ENCODE results near the gene TSHZ2.

Gene TSHZ2

DNA sequence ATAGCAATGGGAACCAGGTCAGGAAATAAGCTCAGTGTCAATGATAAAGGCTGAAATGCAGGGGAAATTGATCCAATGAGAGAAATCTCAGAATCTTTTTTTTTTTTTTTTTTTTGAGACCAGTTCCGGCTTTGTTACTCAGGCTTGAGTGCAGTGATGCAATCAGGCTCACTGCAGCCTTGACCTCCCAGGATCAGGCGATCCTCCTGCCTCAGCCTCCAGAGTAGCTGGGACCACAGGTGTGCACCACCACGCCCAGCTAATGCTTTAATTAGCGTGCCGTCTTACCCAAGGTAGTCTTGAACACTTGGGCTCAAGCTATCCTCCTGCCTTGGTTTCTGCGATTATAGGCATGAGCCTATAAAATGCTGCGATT, 325.0 kb downstream of the TSHZ2 start:
- Histone ChIP-seq H3K36me3 (ENCODE audit: insufficient read depth, insufficient read length, low read length) (no peaks in the 10 kb centered on the region), H3K9me3 (ENCODE audit: insufficient read depth, low read length) (no peaks in the 10 kb centered on the region)

DNA sequence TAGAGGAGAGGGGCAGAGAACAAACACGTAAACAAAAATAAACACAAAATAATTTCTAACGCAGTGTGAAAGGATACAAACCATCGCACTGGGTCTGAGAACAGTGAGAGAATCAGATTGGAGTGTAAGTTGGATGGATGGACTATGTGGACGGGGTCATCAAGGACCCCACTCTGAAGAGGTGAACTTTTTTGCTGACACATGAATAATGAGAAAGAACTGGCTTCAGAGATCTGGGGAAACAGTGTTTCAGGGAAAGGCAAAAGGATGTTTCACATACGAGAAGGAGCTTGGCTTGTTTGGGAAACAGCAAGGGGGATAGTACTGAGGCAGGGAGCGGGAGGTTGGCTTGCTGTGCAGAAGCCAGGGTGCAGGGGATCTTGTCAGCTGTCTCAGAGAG, 326.1 kb downstream of the TSHZ2 start:
- H3K36me3 ChIP-seq (ENCODE audit: insufficient read depth, insufficient read length, low read length), result no peaks in the 10 kb centered on the region
- no peaks in the 10 kb centered on the region for H3K9me3 ChIP-seq (ENCODE audit: insufficient read depth, low read length)
- H3K4me3 ChIP-seq (ENCODE audit: insufficient read length, low read depth), result no peak overlapping the region
- no peaks in the 10 kb centered on the region for H3K4me1 ChIP-seq (ENCODE audit: insufficient read depth, insufficient read length)
- H3K27me3 ChIP-seq (ENCODE audit: insufficient read depth, insufficient read length), result no peaks in the 10 kb centered on the region
- TF ChIP-seq ZNF274 (IDR thresholded peaks at IDR 0.05; ENCODE audit: low read depth, low read length), result no peak
- TF ChIP-seq YY1 (IDR thresholded peaks at IDR 0.05; ENCODE audit: insufficient read depth, insufficient read length), result no peak
- no peak for TF ChIP-seq SUZ12 (IDR thresholded peaks at IDR 0.05; ENCODE audit: extremely low read depth, insufficient read depth, insufficient read length)
- no peak for DNase-seq (ENCODE audit: low read depth, low spot score)
- no peak overlapping the region for H3K9ac ChIP-seq (ENCODE audit: insufficient read length, low read depth)

More for the DNA sequence above, 325.0 kb downstream of the TSHZ2 start:
- DNase-seq (ENCODE audit: low read depth, low spot score), result no peak
- TF ChIP-seq YY1 (IDR thresholded peaks at IDR 0.05; ENCODE audit: insufficient read depth, insufficient read length), result no peak
- no peak for TF ChIP-seq SUZ12 (IDR thresholded peaks at IDR 0.05; ENCODE audit: extremely low read depth, insufficient read depth, insufficient read length)
- no peak for TF ChIP-seq ZNF274 (IDR thresholded peaks at IDR 0.05; ENCODE audit: low read depth, low read length)
- Histone ChIP-seq H3K4me1 (ENCODE audit: insufficient read depth, insufficient read length) (no peaks in the 10 kb centered on the region), H3K9ac (ENCODE audit: insufficient read length, low read depth) (no peak overlapping the region), H3K27me3 (ENCODE audit: insufficient read depth, insufficient read length) (no peaks in the 10 kb centered on the region), H3K4me3 (ENCODE audit: insufficient read length, low read depth) (no peak overlapping the region)

DNA sequence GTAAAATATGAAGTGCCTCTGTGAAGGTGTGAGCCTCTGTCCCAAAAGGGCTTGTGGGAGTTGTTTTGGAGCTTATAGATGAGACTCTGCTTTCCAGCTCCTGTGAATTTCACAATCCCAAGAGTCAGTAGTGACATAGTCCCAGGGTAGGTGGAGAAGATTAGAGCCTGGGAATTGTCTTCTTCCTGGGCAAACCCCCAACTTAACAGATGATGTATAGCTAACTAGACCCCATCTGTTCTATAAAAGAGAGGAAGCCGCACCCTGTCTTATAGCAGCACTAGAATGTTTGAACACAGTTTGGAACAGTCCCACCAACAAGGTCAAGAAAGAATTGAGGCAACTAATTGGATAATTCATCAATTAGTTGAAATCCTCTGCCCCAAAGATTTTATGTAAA, 326.8 kb downstream of the TSHZ2 start:
- no peaks in the 10 kb centered on the region for H3K27me3 ChIP-seq (ENCODE audit: insufficient read depth, insufficient read length)

DNA sequence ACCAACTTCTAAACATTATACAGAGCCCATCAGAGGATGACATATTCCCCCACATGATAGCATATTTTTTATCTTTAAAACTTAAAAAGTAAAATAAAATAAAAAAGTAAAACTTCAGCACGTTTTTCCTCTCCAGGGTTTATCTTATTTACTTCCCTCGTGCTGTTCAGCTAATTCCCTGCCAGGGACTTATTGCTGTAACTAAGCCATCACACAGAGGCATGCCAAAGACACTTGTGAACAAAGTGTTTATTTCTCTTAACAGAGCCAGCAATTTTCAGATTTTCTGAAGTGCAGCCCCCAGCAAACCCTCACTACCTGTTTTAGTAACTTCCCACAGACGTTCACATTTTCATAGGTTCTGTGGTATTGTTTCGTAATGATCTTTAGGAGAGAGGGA, 327.7 kb downstream of the TSHZ2 start:
- Histone ChIP-seq H3K4me3 (ENCODE audit: insufficient read length, low read depth) (no peak overlapping the region), H3K36me3 (ENCODE audit: insufficient read depth, insufficient read length, low read length) (no peaks in the 10 kb centered on the region), H3K27me3 (ENCODE audit: insufficient read depth, insufficient read length) (no peaks in the 10 kb centered on the region), H3K4me1 (ENCODE audit: insufficient read depth, insufficient read length) (no peaks in the 10 kb centered on the region), H3K9ac (ENCODE audit: insufficient read length, low read depth) (no peak overlapping the region), H3K9me3 (ENCODE audit: insufficient read depth, low read length) (no peaks in the 10 kb centered on the region)
- DNase-seq (ENCODE audit: low read depth, low spot score), result no peak
- TF ChIP-seq YY1 (IDR thresholded peaks at IDR 0.05; ENCODE audit: insufficient read depth, insufficient read length) (no peak), SUZ12 (IDR thresholded peaks at IDR 0.05; ENCODE audit: extremely low read depth, insufficient read depth, insufficient read length) (no peak), ZNF274 (IDR thresholded peaks at IDR 0.05; ENCODE audit: low read depth, low read length) (no peak)

More for the DNA sequence above, 326.8 kb downstream of the TSHZ2 start:
- TF ChIP-seq YY1 (IDR thresholded peaks at IDR 0.05; ENCODE audit: insufficient read depth, insufficient read length) (no peak), ZNF274 (IDR thresholded peaks at IDR 0.05; ENCODE audit: low read depth, low read length) (no peak), SUZ12 (IDR thresholded peaks at IDR 0.05; ENCODE audit: extremely low read depth, insufficient read depth, insufficient read length) (no peak)
- no peaks in the 10 kb centered on the region for H3K9me3 ChIP-seq (ENCODE audit: insufficient read depth, low read length)
- no peak overlapping the region for H3K4me3 ChIP-seq (ENCODE audit: insufficient read length, low read depth)
- no peaks in the 10 kb centered on the region for H3K36me3 ChIP-seq (ENCODE audit: insufficient read depth, insufficient read length, low read length)
- no peaks in the 10 kb centered on the region for H3K4me1 ChIP-seq (ENCODE audit: insufficient read depth, insufficient read length)
- DNase-seq (ENCODE audit: low read depth, low spot score), result no peak
- no peak overlapping the region for H3K9ac ChIP-seq (ENCODE audit: insufficient read length, low read depth)

DNA sequence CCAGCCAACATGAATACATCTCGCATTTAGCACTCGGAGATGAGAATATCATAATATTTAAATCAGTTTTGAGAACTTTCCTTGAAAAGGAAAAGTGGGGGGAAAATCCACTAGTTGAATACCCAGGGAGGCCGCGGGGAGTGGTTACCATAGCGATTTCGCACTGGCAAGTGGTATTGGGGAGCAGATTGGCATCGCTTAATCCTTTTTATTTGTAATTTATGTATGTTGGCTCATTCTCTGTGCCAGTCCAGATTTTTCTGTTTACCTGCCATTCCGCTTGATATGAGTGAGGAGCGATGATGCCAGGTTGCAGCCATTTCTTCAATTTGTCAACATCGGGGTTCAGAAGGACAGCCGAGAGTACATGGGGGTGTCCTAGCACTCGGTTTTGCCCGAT, 329.7 kb downstream of the TSHZ2 start:
- DNase-seq (ENCODE audit: low read depth, low spot score), result no peak
- no peak for TF ChIP-seq YY1 (IDR thresholded peaks at IDR 0.05; ENCODE audit: insufficient read depth, insufficient read length)
- no peak for TF ChIP-seq ZNF274 (IDR thresholded peaks at IDR 0.05; ENCODE audit: low read depth, low read length)
- no peak for TF ChIP-seq SUZ12 (IDR thresholded peaks at IDR 0.05; ENCODE audit: extremely low read depth, insufficient read depth, insufficient read length)
- Histone ChIP-seq H3K36me3 (ENCODE audit: insufficient read depth, insufficient read length, low read length) (no peaks in the 10 kb centered on the region), H3K9ac (ENCODE audit: insufficient read length, low read depth) (no peak overlapping the region), H3K27me3 (ENCODE audit: insufficient read depth, insufficient read length) (no peaks in the 10 kb centered on the region), H3K9me3 (ENCODE audit: insufficient read depth, low read length) (no peaks in the 10 kb centered on the region), H3K4me1 (ENCODE audit: insufficient read depth, insufficient read length) (no peaks in the 10 kb centered on the region), H3K4me3 (ENCODE audit: insufficient read length, low read depth) (no peak overlapping the region)

DNA sequence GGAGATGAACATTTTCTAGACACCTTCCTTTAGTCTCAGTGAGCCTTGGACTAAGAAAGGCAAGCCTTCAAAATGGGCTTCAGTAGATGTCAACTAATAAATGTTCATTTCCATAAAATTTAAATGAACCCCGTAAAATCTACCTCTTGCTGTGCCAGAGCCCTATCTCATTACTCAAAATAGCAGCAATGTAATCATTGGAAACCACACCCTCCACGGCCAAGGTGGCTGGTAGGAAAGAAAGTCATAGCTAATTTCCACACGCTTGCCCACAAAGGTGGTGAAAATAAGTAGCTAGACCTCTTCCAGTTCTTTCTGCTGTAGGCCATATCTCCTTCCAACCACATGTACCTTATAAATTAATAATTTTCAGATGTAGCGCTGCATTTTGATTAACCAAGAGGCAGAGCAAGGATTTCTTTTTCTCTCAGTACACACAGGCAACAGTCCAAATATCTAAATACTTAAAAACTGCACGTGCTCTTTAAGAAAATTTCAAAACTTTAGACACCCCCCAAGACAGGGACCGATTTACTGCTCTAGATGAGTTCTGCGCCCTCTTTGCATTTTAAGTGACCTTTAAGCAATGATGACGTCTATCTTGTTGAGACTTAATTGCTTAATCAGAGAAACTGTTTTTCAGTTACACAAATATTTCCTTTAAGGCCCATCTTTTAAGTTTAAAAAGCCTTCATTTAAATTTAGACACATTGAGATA, 330.7 kb downstream of the TSHZ2 start:
- TF ChIP-seq ZNF274 (IDR thresholded peaks at IDR 0.05; ENCODE audit: low read depth, low read length) (no peak), SUZ12 (IDR thresholded peaks at IDR 0.05; ENCODE audit: extremely low read depth, insufficient read depth, insufficient read length) (no peak), YY1 (IDR thresholded peaks at IDR 0.05; ENCODE audit: insufficient read depth, insufficient read length) (no peak)
- Histone ChIP-seq H3K27me3 (ENCODE audit: insufficient read depth, insufficient read length) (no peaks in the 10 kb centered on the region), H3K9ac (ENCODE audit: insufficient read length, low read depth) (no peak overlapping the region), H3K4me3 (ENCODE audit: insufficient read length, low read depth) (no peak overlapping the region), H3K9me3 (ENCODE audit: insufficient read depth, low read length) (no peaks in the 10 kb centered on the region), H3K36me3 (ENCODE audit: insufficient read depth, insufficient read length, low read length) (no peaks in the 10 kb centered on the region), H3K4me1 (ENCODE audit: insufficient read depth, insufficient read length) (no peaks in the 10 kb centered on the region)
- no peak for DNase-seq (ENCODE audit: low read depth, low spot score)

DNA sequence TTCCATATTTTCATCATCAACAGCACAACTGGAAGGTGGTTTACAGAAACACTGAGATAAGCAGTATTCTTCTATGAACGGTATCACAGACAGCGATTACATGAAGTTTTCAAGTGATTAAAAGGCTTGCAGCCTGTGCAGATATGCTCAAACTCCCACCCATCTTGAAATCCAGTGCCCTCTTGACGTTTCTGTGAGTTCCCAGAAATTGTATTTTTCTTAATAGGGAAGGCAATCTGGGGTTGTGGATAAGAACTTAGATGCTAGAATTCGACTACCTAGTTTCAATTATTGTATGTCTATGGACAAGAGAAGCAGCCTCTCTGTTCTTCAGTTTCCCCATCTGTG, 331.2 kb downstream of the TSHZ2 start:
- Histone ChIP-seq H3K9ac (ENCODE audit: insufficient read length, low read depth) (no peak overlapping the region), H3K9me3 (ENCODE audit: insufficient read depth, low read length) (no peaks in the 10 kb centered on the region), H3K4me1 (ENCODE audit: insufficient read depth, insufficient read length) (no peaks in the 10 kb centered on the region), H3K27me3 (ENCODE audit: insufficient read depth, insufficient read length) (no peaks in the 10 kb centered on the region), H3K4me3 (ENCODE audit: insufficient read length, low read depth) (no peak overlapping the region), H3K36me3 (ENCODE audit: insufficient read depth, insufficient read length, low read length) (no peaks in the 10 kb centered on the region)
- no peak for DNase-seq (ENCODE audit: low read depth, low spot score)
- no peak for TF ChIP-seq SUZ12 (IDR thresholded peaks at IDR 0.05; ENCODE audit: extremely low read depth, insufficient read depth, insufficient read length)
- TF ChIP-seq ZNF274 (IDR thresholded peaks at IDR 0.05; ENCODE audit: low read depth, low read length), result no peak
- no peak for TF ChIP-seq YY1 (IDR thresholded peaks at IDR 0.05; ENCODE audit: insufficient read depth, insufficient read length)

Measured in NT2/D1 (cell line).